ENCODE data around the gene RAD9B. TPM values are rescaled to one million over a fixed set of nuclear protein-coding genes. Genes with fewer than 3 reads are reported as not detected.
A peak's percentile ranks its signal among the peaks of the same experiment; 100 is the strongest.
"Not testable (repeated sequence)": the region's sequence is repeated elsewhere in the genome, so short reads cannot be mapped to it uniquely, and the experiment has no call there.

Gene RAD9B
- 1 to 10 TPM; 1.5 to 2.2 TPM for total RNA-seq

GRCh38 chr12:110501752-110502738, at the start of gene RAD9B, which contains the start of gene VPS29:
TSS of gene RAD9B (plus strand) at chr12:110502331. CDS start at chr12:110502338, 7 bp downstream.
TSS of gene VPS29 (minus strand) at chr12:110502111. CDS start at chr12:110502051, 60 bp downstream.
- no peaks in the 10 kb centered on the region for H3K27me3 Mint-ChIP-seq
- peak within 1 kb of the TSS; percentile 94 for H3K27ac Mint-ChIP-seq
- peak within 1 kb of the TSS; percentile 95 for H3K4me3 Mint-ChIP-seq
- ChIA-PET POLR2A (interaction anchor here (0.5 to 2.4 kb wide), 13 partner anchors 19 to 503 kb away, joined by 3 to 26 read pairs (median 5); partner anchors contain the start of genes ANKRD13A, ARPC3, FAM216A and GPN3), CTCF (interaction anchor here (0.6 to 20.0 kb wide), 7 partner anchors 11 to 295 kb away, joined by 3 to 240 read pairs (median 4); partner anchors contain the start of genes FAM216A and GPN3)
- H3K9me3 Mint-ChIP-seq (ENCODE audit: low read depth) = peaks cover 4% of the 10 kb centered on the region
- peaks cover 31% of the 10 kb centered on the region for H3K36me3 Mint-ChIP-seq (ENCODE audit: low read depth)
- intact Hi-C loops (cut with DNase I, micrococcal nuclease) = loop anchor here (1.0 to 10.0 kb wide), 14 partner anchors 34 to 903 kb away; partner anchors contain the start of genes ARPC3 (in 2 of the 2), FAM216A (in 2 of the 2), GPN3 (in 2 of the 2) and PPP1CC (in 2 of the 2)
- ATAC-seq (peak; percentile 97), DNase-seq (peak; percentile 100)
- peaks cover 28% of the 10 kb centered on the region for H3K4me1 Mint-ChIP-seq

- ChIA-PET CTCF (interaction anchor here (0.8 to 5.9 kb wide), 5 partner anchors 16 to 151 kb away, joined by 3 to 82 read pairs (median 13); partner anchors contain the start of genes FAM216A and GPN3), POLR2A (interaction anchor here (1.4 kb wide), 1 partner anchor 15 kb away, joined by 5 read pairs; the partner anchor contains the start of genes FAM216A and GPN3)
- ATAC-seq (no peak), DNase-seq (no peak)
- no peak overlapping the region for H3K27ac Mint-ChIP-seq
- H3K27me3 Mint-ChIP-seq = no peaks in the 10 kb centered on the region
- intact Hi-C loops (cut with DNase I, micrococcal nuclease) = loop anchor here in 1 of 2 experiments (5.0 kb wide), 1 partner anchor 374 kb away; no protein-coding TSS in a partner anchor
- H3K4me3 Mint-ChIP-seq = no peak overlapping the region
- no peaks in the 10 kb centered on the region for H3K9me3 Mint-ChIP-seq (ENCODE audit: low read depth)
- peaks cover 14% of the 10 kb centered on the region for H3K4me1 Mint-ChIP-seq
- peaks cover 39% of the 10 kb centered on the region for H3K36me3 Mint-ChIP-seq (ENCODE audit: low read depth)
These were observed 48.4 kb upstream of the RAD9B start for GRCh38 chr12:110453569-110454296.

GRCh38 chr12:110458756-110459155, 43.4 kb upstream of the RAD9B start:
- no peak overlapping the region for H3K27ac Mint-ChIP-seq
- H3K4me3 Mint-ChIP-seq = no peak overlapping the region
- H3K9me3 Mint-ChIP-seq (ENCODE audit: low read depth) = no peaks in the 10 kb centered on the region
- no peaks in the 10 kb centered on the region for H3K27me3 Mint-ChIP-seq
- H3K4me1 Mint-ChIP-seq = peaks cover 4% of the 10 kb centered on the region
- intact Hi-C loops (cut with DNase I, micrococcal nuclease) = no loop called here
- no peak for ATAC-seq
- DNase-seq = no peak
- CTCF ChIA-PET = interaction anchor here (1.1 to 1.9 kb wide), 3 partner anchors 9 to 27 kb away, joined by 4 to 8 read pairs (median 5); partner anchors contain the start of genes ARPC3, FAM216A and GPN3
- POLR2A ChIA-PET = no interaction called here
- peaks cover 37% of the 10 kb centered on the region for H3K36me3 Mint-ChIP-seq (ENCODE audit: low read depth)

GRCh38 chr12:110461189-110461588, 40.9 kb upstream of the RAD9B start:
- H3K4me3 Mint-ChIP-seq; H3K27me3 Mint-ChIP-seq; intact Hi-C loops (cut with DNase I, micrococcal nuclease); H3K9me3 Mint-ChIP-seq (ENCODE audit: low read depth); H3K4me1 Mint-ChIP-seq; ATAC-seq; H3K27ac Mint-ChIP-seq; POLR2A ChIA-PET; DNase-seq: not testable (repeated sequence)
- H3K36me3 Mint-ChIP-seq (ENCODE audit: low read depth) = peaks cover 34% of the 10 kb centered on the region
- CTCF ChIA-PET = interaction anchor here (0.6 to 1.4 kb wide), 2 partner anchors 30 to 1365 kb away, joined by 3 read pairs; no protein-coding TSS in a partner anchor

DNA sequence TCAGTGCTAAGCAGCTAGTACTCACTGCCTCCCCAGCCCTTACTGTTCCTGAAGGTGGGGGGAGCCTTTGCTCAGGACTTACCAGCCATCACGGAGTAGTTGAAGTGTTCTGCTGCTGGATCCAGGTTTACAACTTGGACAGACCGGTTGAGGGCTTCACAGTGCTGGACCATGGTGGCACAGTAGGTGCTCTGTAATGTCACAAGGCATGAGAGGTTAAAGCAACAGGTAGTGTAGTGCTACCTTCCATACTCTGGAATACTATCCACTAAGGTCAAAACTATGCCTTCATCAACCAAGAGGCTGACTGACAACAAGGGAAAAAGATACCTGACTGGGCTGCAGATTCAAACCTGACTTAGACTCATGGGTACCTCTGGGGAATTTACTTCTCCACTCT, 37.1 kb upstream of the RAD9B start:
- DNase-seq (no peak), ATAC-seq (no peak)
- Mint-ChIP-seq H3K36me3 (ENCODE audit: low read depth) (peaks cover 31% of the 10 kb centered on the region), H3K4me3 (no peak overlapping the region), H3K27me3 (no peaks in the 10 kb centered on the region), H3K4me1 (peaks cover 28% of the 10 kb centered on the region), H3K27ac (no peak overlapping the region), H3K9me3 (ENCODE audit: low read depth) (no peaks in the 10 kb centered on the region)
- ChIA-PET POLR2A (no interaction called here), CTCF (interaction anchor here (1.3 to 3.0 kb wide), 2 partner anchors 8 to 14 kb away, joined by 3 to 9 read pairs; partner anchors contain the start of gene ARPC3)
- intact Hi-C loops (cut with DNase I, micrococcal nuclease) = loop anchor here in 1 of 2 experiments (5.0 kb wide), 2 partner anchors 427 to 1547 kb away; partner anchors contain the start of genes ERP29 and TMEM116

- not testable (repeated sequence) for H3K9me3 Mint-ChIP-seq (ENCODE audit: low read depth); ATAC-seq; H3K4me3 Mint-ChIP-seq; H3K27me3 Mint-ChIP-seq; DNase-seq; H3K27ac Mint-ChIP-seq
- H3K36me3 Mint-ChIP-seq (ENCODE audit: low read depth) = peaks cover 35% of the 10 kb centered on the region
- peaks cover 35% of the 10 kb centered on the region for H3K4me1 Mint-ChIP-seq
- intact Hi-C loops (cut with DNase I, micrococcal nuclease) = loop anchor here in 1 of 2 experiments (5.0 kb wide), 2 partner anchors 427 to 1547 kb away; partner anchors contain the start of genes ERP29 and TMEM116
- POLR2A ChIA-PET = interaction anchor here (1.0 kb wide), 1 partner anchor 149 kb away, joined by 3 read pairs; no protein-coding TSS in a partner anchor
- CTCF ChIA-PET = interaction anchor here (0.6 to 1.3 kb wide), 6 partner anchors 9 to 135 kb away, joined by 3 to 5 read pairs (median 3); partner anchors contain the start of gene ARPC3
These were observed 36.4 kb upstream of the RAD9B start for GRCh38 chr12:110465765-110466164.

GRCh38 chr12:110466791-110467190, 35.3 kb upstream of the RAD9B start:
- Mint-ChIP-seq H3K27ac (no peak overlapping the region), H3K36me3 (ENCODE audit: low read depth) (peaks cover 40% of the 10 kb centered on the region), H3K4me3 (peak overlapping the region; percentile 89), H3K27me3 (no peaks in the 10 kb centered on the region), H3K4me1 (peaks cover 37% of the 10 kb centered on the region), H3K9me3 (ENCODE audit: low read depth) (no peaks in the 10 kb centered on the region)
- intact Hi-C loops (cut with DNase I, micrococcal nuclease) = loop anchor here in 1 of 2 experiments (5.0 kb wide), 2 partner anchors 426 to 1546 kb away; partner anchors contain the start of genes ERP29 and TMEM116
- ChIA-PET CTCF (interaction anchor here (0.6 to 1.4 kb wide), 5 partner anchors 11 to 380 kb away, joined by 3 to 5 read pairs (median 4); partner anchors contain the start of genes ARPC3 and CCDC63), POLR2A (no interaction called here)
- ATAC-seq = no peak
- DNase-seq = no peak

DNA sequence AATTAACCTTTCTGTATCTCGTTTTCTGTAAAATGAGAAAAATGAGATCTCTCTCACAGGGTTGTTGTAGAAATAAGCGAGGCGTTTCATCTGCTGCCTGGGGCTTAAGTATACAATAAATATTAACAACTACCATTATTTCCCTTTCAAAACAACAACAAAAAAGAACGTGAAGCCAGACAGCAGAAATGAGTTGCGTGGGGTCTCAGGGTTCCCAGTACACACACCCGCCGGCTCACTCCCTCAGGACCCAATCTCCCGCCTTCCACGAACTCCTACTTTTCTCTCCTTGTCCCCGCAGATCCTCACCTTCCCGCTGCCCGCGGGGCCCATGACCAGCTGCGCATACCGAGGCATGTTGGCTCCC, 34.3 kb upstream of the RAD9B start:
- intact Hi-C loops (cut with DNase I, micrococcal nuclease) = loop anchor here (1.0 to 5.0 kb wide), 19 partner anchors 18 to 1544 kb away; partner anchors contain the start of genes ARPC3 (in 2 of the 2), ATP2A2 (in 2 of the 2), RAD9B (in 2 of the 2) and VPS29 (in 2 of the 2)
- POLR2A ChIA-PET = interaction anchor here (0.6 to 2.3 kb wide), 16 partner anchors 13 to 274 kb away, joined by 3 to 27 read pairs (median 4); partner anchors contain the start of genes ARPC3, RAD9B, TCTN1 and VPS29
- Mint-ChIP-seq H3K27me3 (no peaks in the 10 kb centered on the region), H3K9me3 (ENCODE audit: low read depth) (no peaks in the 10 kb centered on the region), H3K27ac (peak overlapping the region; percentile 97), H3K36me3 (ENCODE audit: low read depth) (peaks cover 38% of the 10 kb centered on the region), H3K4me1 (peaks cover 33% of the 10 kb centered on the region), H3K4me3 (peak overlapping the region; percentile 89)
- ATAC-seq = no peak
- DNase-seq = no peak
- CTCF ChIA-PET = interaction anchor here (0.7 to 4.2 kb wide), 18 partner anchors 9 to 402 kb away, joined by 3 to 43 read pairs (median 4); partner anchors contain the start of genes ARPC3, CCDC63, RAD9B and VPS29

- DNase-seq (peak; percentile 97), ATAC-seq (peak; percentile 78)
- ChIA-PET POLR2A (interaction anchor here (0.6 to 2.3 kb wide), 22 partner anchors 14 to 273 kb away, joined by 3 to 27 read pairs (median 3); partner anchors contain the start of genes ARPC3, RAD9B, TCTN1 and VPS29), CTCF (interaction anchor here (0.6 to 4.2 kb wide), 28 partner anchors 9 to 402 kb away, joined by 3 to 43 read pairs (median 4); partner anchors contain the start of genes ARPC3, RAD9B, TCTN1 and VPS29)
- peak within 1 kb of the TSS; percentile 98 for H3K27ac Mint-ChIP-seq
- intact Hi-C loops (cut with DNase I, micrococcal nuclease) = loop anchor here (1.0 to 5.0 kb wide), 20 partner anchors 18 to 1544 kb away; partner anchors contain the start of genes ARPC3 (in 2 of the 2), ATP2A2 (in 2 of the 2), RAD9B (in 2 of the 2) and VPS29 (in 2 of the 2)
- peaks cover 33% of the 10 kb centered on the region for H3K4me1 Mint-ChIP-seq
- peaks cover 36% of the 10 kb centered on the region for H3K36me3 Mint-ChIP-seq (ENCODE audit: low read depth)
- H3K27me3 Mint-ChIP-seq = no peaks in the 10 kb centered on the region
- H3K9me3 Mint-ChIP-seq (ENCODE audit: low read depth) = no peaks in the 10 kb centered on the region
- H3K4me3 Mint-ChIP-seq = peak within 1 kb of the TSS; percentile 89
These were observed 33.7 kb upstream of the RAD9B start, which contains the start of the genes FAM216A and GPN3 for GRCh38 chr12:110468214-110469048. TSS of gene FAM216A (plus strand) at chr12:110468845. CDS start at chr12:110468876, 31 bp downstream. TSS of gene GPN3 (minus strand) at chr12:110468257. CDS start at chr12:110468203, 54 bp downstream.

Data from activated CD4-positive, alpha-beta T cell treated with anti-CD3 and anti-CD28 coated beads for 36 hours (primary cell).